ENCODE measurements around the gene KCTD10.

KCTD10 gene

GRCh38 chr12:109495012-109495411 lies 17.9 kb upstream of the KCTD10 start:
- H3K27ac ChIP-seq, result no peak overlapping the region
- DNase-seq (ENCODE audit: low read depth, low spot score), result no peak

- no peak overlapping the region for H3K27ac ChIP-seq
- no peak for DNase-seq (ENCODE audit: low read depth, low spot score)
These were observed 17.3 kb upstream of the KCTD10 start for GRCh38 chr12:109494348-109494881.

- no peak for DNase-seq (ENCODE audit: low read depth, low spot score)
- no peak overlapping the region for H3K27ac ChIP-seq
These were observed 16.8 kb upstream of the KCTD10 start for GRCh38 chr12:109493938-109494337.

- no peak for DNase-seq (ENCODE audit: low read depth, low spot score)
These were observed 16.0 kb upstream of the KCTD10 start for GRCh38 chr12:109493090-109493489.

GRCh38 chr12:109492371-109492770 lies 15.3 kb upstream of the KCTD10 start:
- no peak overlapping the region for H3K27ac ChIP-seq
- no peak for DNase-seq (ENCODE audit: low read depth, low spot score)

More at GRCh38 chr12:109493090-109493489, 16.0 kb upstream of the KCTD10 start:
- no peak overlapping the region for H3K27ac ChIP-seq

- H3K27ac ChIP-seq, result no peak overlapping the region
- no peak for DNase-seq (ENCODE audit: low read depth, low spot score)
These were observed 14.6 kb upstream of the KCTD10 start for GRCh38 chr12:109491671-109492070.

- DNase-seq (ENCODE audit: low read depth, low spot score), result no peak
- H3K27ac ChIP-seq, result no peak overlapping the region
These were observed 13.0 kb upstream of the KCTD10 start for GRCh38 chr12:109489955-109490565.

GRCh38 chr12:109489016-109489954 lies 12.2 kb upstream of the KCTD10 start:
- H3K27ac ChIP-seq, result no peak overlapping the region
- no peak for DNase-seq (ENCODE audit: low read depth, low spot score)

GRCh38 chr12:109488051-109488665 lies 11.1 kb upstream of the KCTD10 start:
- no peak overlapping the region for H3K27ac ChIP-seq
- no peak for DNase-seq (ENCODE audit: low read depth, low spot score)

GRCh38 chr12:109487181-109488050 lies 10.3 kb upstream of the KCTD10 start:
- H3K27ac ChIP-seq, result no peak overlapping the region
- no peak for DNase-seq (ENCODE audit: low read depth, low spot score)

GRCh38 chr12:109485201-109485600 lies 8.1 kb upstream of the KCTD10 start:
- DNase-seq (ENCODE audit: low read depth, low spot score), result no peak
- H3K27ac ChIP-seq, result no peak overlapping the region

GRCh38 chr12:109483346-109483745 lies 6.2 kb upstream of the KCTD10 start:
- no peak overlapping the region for H3K27ac ChIP-seq
- DNase-seq (ENCODE audit: low read depth, low spot score), result no peak

GRCh38 chr12:109482894-109483293 lies 5.8 kb upstream of the KCTD10 start:
- no peak for DNase-seq (ENCODE audit: low read depth, low spot score)

GRCh38 chr12:109482491-109482890 lies 5.4 kb upstream of the KCTD10 start:
- no peak for DNase-seq (ENCODE audit: low read depth, low spot score)
- no peak overlapping the region for H3K27ac ChIP-seq

More at GRCh38 chr12:109482894-109483293, 5.8 kb upstream of the KCTD10 start:
- no peak overlapping the region for H3K27ac ChIP-seq

- no peak overlapping the region for H3K27ac ChIP-seq
- DNase-seq (ENCODE audit: low read depth, low spot score), result no peak
These were observed 4.8 kb upstream of the KCTD10 start for GRCh38 chr12:109481863-109482262.

- H3K27ac ChIP-seq, result no peak overlapping the region
- DNase-seq (ENCODE audit: low read depth, low spot score), result no peak
These were observed 3.3 kb upstream of the KCTD10 start for GRCh38 chr12:109480356-109480755.

- DNase-seq (ENCODE audit: low read depth, low spot score), result no peak
- no peak overlapping the region for H3K27ac ChIP-seq
These were observed 2.7 kb upstream of the KCTD10 start for GRCh38 chr12:109479761-109480160.

- H3K27ac ChIP-seq, result peak overlapping the region; percentile 83
- no peak for DNase-seq (ENCODE audit: low read depth, low spot score)
These were observed 839 bp upstream of the KCTD10 start for GRCh38 chr12:109477963-109478315.

- DNase-seq (ENCODE audit: low read depth, low spot score), result no peak
- peak overlapping the region; percentile 83 for H3K27ac ChIP-seq
These were observed 304 bp downstream of the KCTD10 start for GRCh38 chr12:109476807-109477184.

Measured in epithelial cell of prostate (primary cell).